ENCODE results near the gene ROR2.

ROR2 gene

GRCh38 chr9:91664663-91665062 lies 285.4 kb downstream of the ROR2 start:
- no peak for ATAC-seq
- TF ChIP-seq, protein P1, sequence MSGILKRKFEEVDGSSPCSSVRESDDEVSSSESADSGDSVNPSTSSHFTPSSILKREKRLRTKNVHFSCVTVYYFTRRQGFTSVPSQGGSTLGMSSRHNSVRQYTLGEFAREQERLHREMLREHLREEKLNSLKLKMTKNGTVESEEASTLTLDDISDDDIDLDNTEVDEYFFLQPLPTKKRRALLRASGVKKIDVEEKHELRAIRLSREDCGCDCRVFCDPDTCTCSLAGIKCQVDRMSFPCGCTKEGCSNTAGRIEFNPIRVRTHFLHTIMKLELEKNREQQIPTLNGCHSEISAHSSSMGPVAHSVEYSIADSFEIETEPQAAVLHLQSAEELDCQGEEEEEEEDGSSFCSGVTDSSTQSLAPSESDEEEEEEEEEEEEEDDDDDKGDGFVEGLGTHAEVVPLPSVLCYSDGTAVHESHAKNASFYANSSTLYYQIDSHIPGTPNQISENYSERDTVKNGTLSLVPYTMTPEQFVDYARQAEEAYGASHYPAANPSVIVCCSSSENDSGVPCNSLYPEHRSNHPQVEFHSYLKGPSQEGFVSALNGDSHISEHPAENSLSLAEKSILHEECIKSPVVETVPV (CRISPR knock-in tag; IDR thresholded peaks at IDR 0.05) = no peak
- no peak for TF ChIP-seq ZC3H10 (CRISPR knock-in tag; IDR thresholded peaks at IDR 0.05)
- no peak for TF ChIP-seq ZFP3 (CRISPR knock-in tag; IDR thresholded peaks at IDR 0.05)
- TF ChIP-seq TCF4 (CRISPR knock-in tag; IDR thresholded peaks at IDR 0.05; ENCODE audit: borderline replicate concordance) = peak; percentile 13; the same call in 1 of the 2 replicates
- TF ChIP-seq OSR1 (CRISPR knock-in tag; IDR thresholded peaks at IDR 0.05) = no peak
- no peak for TF ChIP-seq ZNF70 (CRISPR knock-in tag; IDR thresholded peaks at IDR 0.05)
- TF ChIP-seq, protein P2, sequence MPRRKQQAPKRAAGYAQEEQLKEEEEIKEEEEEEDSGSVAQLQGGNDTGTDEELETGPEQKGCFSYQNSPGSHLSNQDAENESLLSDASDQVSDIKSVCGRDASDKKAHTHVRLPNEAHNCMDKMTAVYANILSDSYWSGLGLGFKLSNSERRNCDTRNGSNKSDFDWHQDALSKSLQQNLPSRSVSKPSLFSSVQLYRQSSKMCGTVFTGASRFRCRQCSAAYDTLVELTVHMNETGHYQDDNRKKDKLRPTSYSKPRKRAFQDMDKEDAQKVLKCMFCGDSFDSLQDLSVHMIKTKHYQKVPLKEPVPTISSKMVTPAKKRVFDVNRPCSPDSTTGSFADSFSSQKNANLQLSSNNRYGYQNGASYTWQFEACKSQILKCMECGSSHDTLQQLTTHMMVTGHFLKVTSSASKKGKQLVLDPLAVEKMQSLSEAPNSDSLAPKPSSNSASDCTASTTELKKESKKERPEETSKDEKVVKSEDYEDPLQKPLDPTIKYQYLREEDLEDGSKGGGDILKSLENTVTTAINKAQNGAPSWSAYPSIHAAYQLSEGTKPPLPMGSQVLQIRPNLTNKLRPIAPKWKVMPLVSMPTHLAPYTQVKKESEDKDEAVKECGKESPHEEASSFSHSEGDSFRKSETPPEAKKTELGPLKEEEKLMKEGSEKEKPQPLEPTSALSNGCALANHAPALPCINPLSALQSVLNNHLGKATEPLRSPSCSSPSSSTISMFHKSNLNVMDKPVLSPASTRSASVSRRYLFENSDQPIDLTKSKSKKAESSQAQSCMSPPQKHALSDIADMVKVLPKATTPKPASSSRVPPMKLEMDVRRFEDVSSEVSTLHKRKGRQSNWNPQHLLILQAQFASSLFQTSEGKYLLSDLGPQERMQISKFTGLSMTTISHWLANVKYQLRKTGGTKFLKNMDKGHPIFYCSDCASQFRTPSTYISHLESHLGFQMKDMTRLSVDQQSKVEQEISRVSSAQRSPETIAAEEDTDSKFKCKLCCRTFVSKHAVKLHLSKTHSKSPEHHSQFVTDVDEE (CRISPR knock-in tag; IDR thresholded peaks at IDR 0.05) = no peak
- TF ChIP-seq ARNTL (CRISPR knock-in tag; IDR thresholded peaks at IDR 0.05; ENCODE audit: borderline replicate concordance, low read depth) = no peak
- no peak for TF ChIP-seq CSDC2 (CRISPR knock-in tag; IDR thresholded peaks at IDR 0.05)

DNA sequence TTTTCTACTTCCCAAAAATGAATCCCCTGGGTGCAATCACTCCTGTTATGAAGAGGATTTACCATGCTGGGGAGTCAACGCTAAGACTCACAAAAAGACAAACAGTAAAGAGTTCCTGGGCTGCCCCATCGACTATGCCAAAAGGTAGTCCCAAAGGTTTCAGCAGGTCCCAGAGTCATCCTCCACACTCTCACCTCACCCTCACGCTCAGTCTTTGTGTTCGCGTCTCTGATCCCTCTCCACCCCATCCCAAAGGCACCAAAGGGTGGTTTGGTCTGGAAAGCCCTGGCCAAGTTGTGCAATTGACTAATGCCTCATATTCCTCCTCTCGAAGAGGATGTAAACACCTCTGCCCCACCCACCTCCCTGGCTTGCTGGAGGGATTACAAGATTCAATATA lies 286.2 kb downstream of the ROR2 start:
- TF ChIP-seq GLIS3 (CRISPR knock-in tag; IDR thresholded peaks at IDR 0.05) = no peak
- TF ChIP-seq ZFP3 (CRISPR knock-in tag; IDR thresholded peaks at IDR 0.05) = no peak
- no peak for TF ChIP-seq SNAI2 (CRISPR knock-in tag; IDR thresholded peaks at IDR 0.05)
- no peak for ATAC-seq

DNA sequence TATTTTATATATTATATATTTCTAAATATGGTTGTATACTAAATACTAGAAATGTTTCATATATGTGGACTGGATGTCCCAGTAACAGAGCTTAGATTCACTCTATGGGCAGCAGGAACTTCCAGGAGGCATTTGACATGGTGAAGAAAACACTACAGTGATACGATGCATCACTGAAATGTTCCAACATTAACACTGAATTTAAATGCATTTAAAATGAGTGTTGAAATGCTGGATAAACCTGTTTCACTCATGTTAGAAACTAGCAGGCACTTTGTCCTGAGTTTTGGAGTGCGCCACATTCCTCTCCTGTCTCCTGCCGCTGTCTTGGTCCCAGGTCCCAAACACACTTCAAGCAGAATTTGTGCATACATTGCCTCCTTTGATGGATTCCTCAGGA lies 288.6 kb downstream of the ROR2 start:
- no peak for ATAC-seq
- TF ChIP-seq ISL1 (CRISPR knock-in tag; IDR thresholded peaks at IDR 0.05) (no peak), ZC3H10 (CRISPR knock-in tag; IDR thresholded peaks at IDR 0.05) (no peak), TCF4 (CRISPR knock-in tag; IDR thresholded peaks at IDR 0.05; ENCODE audit: borderline replicate concordance) (no peak), ZFP3 (CRISPR knock-in tag; IDR thresholded peaks at IDR 0.05) (no peak), CREB5 (CRISPR knock-in tag; IDR thresholded peaks at IDR 0.05; ENCODE audit: low read depth) (no peak), ZNF70 (CRISPR knock-in tag; IDR thresholded peaks at IDR 0.05) (no peak), BACH2 (CRISPR knock-in tag; IDR thresholded peaks at IDR 0.05; ENCODE audit: borderline replicate concordance) (no peak), ZNF8 (CRISPR knock-in tag; IDR thresholded peaks at IDR 0.05) (no peak), PPARA (CRISPR knock-in tag; IDR thresholded peaks at IDR 0.05; ENCODE audit: borderline replicate concordance) (no peak), SNAI2 (CRISPR knock-in tag; IDR thresholded peaks at IDR 0.05) (no peak), CSDC2 (CRISPR knock-in tag; IDR thresholded peaks at IDR 0.05) (no peak)
- TF ChIP-seq, protein P3, sequence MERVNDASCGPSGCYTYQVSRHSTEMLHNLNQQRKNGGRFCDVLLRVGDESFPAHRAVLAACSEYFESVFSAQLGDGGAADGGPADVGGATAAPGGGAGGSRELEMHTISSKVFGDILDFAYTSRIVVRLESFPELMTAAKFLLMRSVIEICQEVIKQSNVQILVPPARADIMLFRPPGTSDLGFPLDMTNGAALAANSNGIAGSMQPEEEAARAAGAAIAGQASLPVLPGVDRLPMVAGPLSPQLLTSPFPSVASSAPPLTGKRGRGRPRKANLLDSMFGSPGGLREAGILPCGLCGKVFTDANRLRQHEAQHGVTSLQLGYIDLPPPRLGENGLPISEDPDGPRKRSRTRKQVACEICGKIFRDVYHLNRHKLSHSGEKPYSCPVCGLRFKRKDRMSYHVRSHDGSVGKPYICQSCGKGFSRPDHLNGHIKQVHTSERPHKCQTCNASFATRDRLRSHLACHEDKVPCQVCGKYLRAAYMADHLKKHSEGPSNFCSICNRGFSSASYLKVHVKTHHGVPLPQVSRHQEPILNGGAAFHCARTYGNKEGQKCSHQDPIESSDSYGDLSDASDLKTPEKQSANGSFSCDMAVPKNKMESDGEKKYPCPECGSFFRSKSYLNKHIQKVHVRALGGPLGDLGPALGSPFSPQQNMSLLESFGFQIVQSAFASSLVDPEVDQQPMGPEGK (CRISPR knock-in tag; IDR thresholded peaks at IDR 0.05; ENCODE audit: borderline replicate concordance) = no peak

- TF ChIP-seq ZNF8 (CRISPR knock-in tag; IDR thresholded peaks at IDR 0.05) (no peak), TCF4 (CRISPR knock-in tag; IDR thresholded peaks at IDR 0.05; ENCODE audit: borderline replicate concordance) (no peak), PPARA (CRISPR knock-in tag; IDR thresholded peaks at IDR 0.05; ENCODE audit: borderline replicate concordance) (no peak), ZNF565 (CRISPR knock-in tag; conservative IDR thresholded peaks at IDR 0.05; ENCODE audit: low read depth) (no peak)
- TF ChIP-seq, protein P3 (CRISPR knock-in tag; IDR thresholded peaks at IDR 0.05; ENCODE audit: borderline replicate concordance) = no peak
- ATAC-seq = no peak
Measured at GRCh38 chr9:91660521-91660920, 289.5 kb downstream of the ROR2 start.

Measured in SK-N-SH treated with all-trans-retinoic acid at 6 μM for 48 hours (cell line).